NCI-H1092 treated with DMSO at 0.1 percent for 48 hours (cell line): ENCODE results near the gene SOX6.

Experiments
- DNase-seq: peaks from one replicate; lab custom pipeline; 2025; lab: John Stamatoyannopoulos, UW

Gene SOX6

DNA sequence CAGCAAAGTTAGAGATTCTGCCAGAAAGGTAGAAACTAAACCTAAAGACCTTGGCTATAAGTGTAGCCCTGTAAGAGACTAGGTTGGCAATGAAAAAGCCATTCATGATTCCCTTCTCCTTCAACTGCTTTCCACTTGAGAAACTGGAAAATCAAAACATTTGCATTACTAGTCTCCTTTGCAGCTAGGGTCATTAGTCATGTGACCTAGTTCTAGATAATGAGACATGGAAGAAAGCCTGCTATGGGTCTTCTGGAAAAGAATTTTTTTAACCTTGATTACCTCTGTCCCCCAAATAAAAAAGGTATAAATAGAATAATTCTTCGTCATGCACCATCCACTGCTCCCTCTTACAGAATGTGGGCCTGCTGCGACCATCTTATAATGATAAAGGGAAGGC lies 80.1 kb downstream of the SOX6 start:
- no peak for DNase-seq

DNA sequence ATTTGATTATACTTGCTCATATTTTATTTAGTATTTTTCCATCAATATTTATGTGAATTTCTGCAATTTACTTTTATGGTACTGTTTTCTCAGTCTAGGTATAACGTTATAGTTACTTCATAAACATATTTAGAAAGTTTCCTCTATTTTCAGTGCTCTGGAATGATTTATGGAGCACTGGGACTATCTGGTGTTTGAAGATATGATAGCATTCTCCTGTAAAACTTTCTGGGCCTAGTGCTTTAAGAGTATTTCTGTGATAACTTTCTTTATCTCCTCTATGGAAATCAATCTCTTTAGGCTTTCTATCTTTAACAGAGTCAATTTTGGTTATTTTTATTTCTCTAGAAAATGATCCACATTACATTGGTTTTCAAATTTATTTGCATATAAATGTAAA lies 85.1 kb downstream of the SOX6 start:
- no peak for DNase-seq

DNA sequence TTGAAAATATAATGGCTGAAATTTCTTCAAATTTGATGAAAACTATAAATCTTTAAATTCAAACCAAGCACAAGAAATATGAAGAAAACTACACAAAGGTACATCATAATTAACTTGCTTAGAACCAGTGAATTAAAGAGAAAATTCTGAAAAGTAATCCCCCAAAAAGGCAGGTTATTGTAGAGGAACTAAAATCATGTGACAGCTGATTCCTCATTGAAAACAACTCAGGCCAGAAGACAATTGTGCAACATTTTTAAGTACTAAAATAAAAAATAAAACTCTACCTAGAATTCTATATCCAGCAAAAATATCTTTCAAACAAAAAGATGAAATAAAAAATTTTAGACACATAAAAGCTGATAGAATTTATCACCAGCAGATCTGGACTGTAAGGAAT lies 90.3 kb downstream of the SOX6 start:
- DNase-seq = no peak

DNA sequence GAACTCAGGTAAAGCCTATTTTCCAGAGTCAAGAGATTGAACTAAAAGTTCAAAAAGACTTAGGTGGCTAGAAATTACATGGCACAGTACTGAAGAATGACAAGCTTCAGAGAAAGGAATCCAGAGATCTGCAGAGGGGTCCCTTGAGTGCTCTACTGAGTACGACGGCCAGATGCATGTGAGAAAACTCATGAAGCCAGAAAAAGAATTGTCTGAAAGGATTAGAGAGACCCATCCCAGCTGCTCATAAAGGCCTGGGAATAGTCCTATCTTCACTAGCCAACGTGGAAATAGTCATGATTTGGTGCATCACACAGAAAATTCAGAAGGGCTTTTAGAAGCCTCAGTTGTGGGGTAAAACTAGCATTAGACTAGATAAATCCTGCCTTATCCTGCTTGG lies 91.3 kb downstream of the SOX6 start:
- DNase-seq = no peak

DNA sequence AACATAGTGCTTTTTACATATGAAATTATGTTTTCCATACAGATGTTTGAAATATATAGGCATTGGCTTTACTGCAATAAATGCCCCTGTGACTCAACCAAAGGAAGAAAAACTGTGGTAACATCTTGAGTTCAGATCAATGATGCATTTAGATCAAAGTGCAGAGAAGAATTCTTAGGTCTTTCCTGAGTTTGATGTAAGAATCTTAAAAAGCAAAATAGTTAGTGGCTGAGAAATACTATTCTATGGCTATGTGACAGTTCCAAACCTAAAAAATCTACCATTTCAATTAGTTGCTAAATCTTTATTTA lies 93.7 kb downstream of the SOX6 start:
- DNase-seq = no peak

DNA sequence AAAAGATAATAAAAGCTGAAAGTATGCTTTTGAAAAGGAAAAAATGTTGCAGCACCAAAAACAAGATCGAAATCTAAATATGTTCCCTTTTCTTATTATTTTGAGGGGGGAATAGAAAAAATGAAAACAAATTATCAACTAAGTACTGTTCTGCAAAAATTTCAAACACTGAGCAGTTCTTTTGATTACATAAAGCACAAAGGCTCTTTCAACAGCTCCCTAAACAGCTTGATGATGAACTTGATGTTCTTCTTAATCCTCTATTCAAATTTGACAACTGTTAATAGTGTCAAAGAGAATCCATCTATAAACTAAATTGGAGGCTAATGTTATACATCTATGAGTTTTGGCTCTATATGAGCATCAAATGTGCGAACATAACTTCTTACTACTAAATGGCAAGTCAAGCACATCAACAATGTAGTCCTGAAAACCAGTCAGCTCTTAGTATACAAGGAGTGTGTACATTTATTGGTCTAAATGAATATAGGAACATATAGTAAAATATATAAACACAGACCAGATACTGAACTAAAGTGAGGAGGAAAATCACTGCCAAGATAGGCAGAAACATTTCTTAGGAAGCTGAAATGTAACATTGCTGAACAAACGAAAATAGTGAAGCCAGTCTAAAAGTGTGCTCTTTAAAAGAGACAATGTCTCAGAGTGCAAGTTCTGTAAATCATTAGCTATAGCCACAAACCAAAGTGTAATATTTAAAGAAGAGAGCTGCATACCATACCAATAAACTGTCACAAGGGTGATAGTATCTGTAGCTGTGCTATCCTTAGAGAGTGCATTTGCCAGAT lies 94.3 kb downstream of the SOX6 start:
- DNase-seq = no peak

DNA sequence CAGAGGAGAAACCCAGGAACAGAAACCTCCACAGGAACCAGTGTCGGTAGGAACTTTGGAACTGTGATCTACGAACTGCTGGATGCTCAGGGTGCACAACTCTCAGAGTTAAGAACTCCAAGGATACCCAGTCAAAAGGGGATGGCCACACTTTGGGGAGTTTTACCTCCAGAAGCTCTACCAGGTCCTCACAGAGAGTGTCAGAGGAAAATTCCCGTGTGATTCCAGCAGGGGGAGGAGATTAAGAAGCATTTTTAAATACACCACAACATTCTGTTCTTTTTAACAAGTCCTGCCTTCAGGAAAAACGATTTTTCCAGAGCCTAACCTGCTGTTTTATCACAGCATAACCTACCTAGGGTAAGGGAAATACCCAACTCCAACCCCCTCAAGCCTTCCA lies 104.0 kb downstream of the SOX6 start:
- no peak for DNase-seq

DNA sequence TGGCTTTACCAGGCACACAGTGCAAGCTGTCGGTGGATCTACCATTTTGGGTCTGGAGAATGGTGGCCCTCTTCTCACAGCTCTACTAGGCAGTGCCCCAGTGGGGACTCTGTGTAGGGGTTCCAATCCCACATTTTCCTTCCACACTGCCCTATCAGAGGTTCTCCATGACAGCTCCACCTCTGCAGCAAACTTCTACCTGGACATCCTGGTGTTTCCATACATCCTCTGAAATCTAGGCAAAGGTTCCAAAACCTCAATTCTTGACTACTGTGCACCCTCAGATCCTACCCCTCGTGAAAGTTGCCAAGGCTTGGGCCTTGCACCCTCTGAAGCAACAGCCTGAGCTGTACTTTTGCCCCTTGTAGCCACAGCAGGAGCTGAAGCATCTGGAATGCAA lies 108.1 kb downstream of the SOX6 start:
- no peak for DNase-seq

DNA sequence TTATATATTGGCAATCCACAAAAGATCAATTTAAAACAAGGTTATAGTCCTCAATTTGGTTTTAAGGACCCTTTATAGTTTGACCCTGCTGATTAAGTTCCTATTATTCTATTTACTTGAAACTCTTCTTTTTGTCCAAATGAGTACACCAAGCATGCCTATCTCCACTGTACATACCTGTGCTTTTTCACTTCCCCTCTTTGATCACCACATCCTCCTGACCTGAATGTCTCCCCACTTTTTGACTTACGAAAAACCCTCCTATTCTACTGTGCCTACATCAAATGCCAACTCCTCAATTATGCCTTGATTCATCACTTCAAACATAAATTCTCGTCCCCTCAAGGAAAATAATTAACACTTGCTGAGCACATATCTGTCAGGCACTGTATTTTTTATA lies 113.5 kb downstream of the SOX6 start:
- DNase-seq = no peak

DNA sequence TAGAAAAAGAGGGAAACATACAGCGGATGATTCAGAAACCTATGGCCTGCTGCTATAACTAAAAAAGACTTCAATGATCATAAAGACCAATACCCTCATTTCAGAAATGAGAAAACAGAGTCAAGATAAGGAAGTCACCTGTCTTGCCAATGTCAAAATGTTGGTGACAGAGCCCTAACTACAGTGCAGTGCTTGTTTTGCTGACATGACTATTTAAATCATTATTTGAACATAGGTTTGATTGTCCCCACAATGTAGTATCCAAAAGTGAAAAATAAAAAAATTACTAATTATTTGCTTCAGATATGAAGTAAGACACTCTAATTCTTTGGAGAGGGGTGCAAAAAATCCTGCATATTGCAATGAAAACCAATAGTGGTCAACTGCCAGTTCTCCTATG lies 115.7 kb downstream of the SOX6 start:
- no peak for DNase-seq

DNA sequence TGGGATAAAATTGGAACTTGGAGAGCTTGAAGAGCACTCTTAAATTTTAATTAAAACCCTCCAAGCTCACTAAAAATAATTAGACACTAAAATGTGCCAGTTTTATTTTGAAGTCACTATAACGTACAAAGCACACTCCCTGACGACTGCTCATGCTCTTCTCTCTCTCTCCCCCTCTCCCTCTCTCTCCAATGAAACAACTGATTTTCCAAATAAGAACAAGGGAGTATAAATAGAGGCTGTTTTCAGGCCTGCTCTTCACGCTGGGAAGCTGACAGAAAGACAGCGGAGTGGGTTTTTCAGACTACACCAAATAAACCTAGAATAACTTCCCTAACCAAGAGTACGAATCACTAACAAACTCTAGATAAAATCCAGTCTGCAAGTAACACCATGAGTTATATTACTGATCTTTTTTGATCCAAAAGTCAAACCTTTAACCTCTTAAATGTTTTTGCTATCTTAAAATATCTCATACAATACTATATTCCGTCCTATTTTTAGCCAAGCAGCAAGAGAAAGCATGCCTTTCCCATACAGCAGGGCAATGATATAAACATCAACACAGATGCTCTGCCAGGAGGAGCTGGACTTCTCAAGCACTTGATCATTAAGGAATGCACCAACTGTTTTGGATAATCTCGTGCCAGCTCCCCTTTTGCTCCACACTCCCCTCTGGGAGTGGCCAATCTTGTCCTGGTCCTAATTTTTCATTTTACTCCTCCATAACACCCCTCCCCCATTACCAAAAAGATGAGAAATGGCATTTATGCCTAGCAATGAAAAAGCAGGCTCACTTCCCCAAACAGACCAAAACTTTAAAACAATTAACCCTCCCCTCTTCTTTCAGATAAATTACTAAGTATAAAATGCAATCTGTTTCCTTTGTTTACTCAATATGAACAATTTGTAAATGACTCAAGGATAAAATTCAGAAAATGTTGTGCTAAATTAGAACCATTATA lies 116.9 kb downstream of the SOX6 start:
- no peak for DNase-seq

DNA sequence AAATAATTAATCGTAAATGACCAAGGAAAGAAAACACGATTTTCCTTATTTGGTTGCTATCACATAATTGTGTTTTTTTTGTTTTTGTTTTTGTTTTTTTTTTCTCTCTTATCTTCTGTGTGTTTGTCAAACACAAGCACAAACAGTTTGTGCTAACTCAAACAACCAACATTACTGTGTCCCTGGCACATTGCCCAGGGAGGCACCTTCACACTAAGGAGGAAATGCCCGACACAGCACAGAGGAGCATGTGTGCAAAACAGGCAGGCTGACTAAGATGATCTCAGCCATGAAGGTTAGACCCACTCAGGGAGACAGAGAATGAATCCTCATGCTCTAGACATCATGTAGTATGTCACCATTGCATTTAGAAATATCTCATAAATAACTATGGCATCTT lies 130.1 kb downstream of the SOX6 start:
- DNase-seq = no peak

DNA sequence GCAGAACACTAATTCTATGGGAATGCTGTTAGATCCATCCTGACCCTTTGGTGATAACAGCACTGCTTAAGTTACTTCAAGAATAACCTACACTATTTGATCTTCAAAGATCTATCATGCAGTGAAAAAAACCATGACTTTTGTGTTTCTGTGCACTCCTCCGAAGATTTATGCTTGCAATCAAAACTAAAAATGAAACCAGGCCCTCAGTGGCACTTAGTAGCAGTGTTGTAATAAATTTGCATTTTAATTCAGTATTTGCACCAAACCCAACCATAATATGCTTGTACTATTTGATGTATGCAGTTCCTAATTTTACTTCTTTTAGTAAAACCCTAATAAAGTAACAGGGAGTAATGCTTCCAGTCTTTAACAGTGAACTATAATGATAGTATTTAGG lies 130.7 kb downstream of the SOX6 start:
- DNase-seq = no peak

DNA sequence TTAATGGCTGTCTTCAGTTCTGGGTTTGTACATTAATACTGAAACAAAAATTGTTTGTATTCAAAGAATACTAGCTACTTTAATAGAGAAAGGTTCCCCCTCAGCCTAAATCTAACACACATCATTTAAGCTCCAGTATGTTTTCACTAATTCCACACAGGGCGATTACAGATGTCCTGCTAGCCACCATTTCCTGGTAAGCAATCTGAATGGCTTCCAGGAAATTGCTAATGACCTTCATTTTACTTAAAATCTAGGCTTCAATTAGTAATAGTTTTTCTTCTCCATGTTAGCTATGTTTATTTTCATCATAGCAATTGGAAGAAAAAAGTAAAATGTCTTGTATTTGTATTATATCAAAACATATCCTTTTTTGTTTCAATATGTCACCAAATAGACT lies 132.8 kb downstream of the SOX6 start:
- no peak for DNase-seq

DNA sequence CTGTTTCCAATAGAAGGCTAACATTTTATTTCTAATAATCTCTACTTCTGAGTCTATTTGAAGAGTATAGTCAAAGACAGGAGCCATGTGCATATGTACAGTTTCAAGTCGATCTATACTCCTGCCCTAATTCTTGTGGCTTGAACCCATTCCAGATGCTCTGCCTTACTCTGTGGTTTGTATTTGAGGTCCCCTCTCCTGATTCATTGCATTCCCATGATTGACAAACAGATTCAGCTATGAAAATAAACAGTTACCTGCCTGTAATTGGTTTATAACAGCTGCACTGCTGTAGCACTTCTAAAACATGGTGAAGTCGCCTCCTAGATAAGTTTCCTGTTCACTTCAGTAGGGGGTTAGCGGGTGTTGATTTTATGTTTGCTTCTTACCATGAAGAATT lies 138.7 kb downstream of the SOX6 start:
- DNase-seq = no peak

DNA sequence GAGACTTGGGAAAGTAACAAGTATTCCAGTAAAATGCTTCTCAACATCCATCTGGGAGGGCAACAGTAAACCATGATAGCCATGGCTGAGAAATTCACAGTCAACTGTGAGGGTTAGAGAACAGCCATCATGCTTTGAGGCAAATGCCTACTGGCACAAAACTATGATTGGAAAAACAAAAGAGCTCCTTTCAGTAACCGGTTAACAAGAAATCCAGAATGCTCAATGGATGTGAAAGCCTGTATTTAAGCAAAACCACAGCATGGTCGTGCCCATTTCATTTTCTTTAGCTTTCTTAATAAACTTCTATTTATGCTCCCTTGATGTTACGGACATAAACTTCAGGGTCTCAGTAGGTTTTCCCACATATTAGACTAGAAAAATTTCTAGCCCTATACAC lies 139.5 kb downstream of the SOX6 start:
- DNase-seq = no peak

DNA sequence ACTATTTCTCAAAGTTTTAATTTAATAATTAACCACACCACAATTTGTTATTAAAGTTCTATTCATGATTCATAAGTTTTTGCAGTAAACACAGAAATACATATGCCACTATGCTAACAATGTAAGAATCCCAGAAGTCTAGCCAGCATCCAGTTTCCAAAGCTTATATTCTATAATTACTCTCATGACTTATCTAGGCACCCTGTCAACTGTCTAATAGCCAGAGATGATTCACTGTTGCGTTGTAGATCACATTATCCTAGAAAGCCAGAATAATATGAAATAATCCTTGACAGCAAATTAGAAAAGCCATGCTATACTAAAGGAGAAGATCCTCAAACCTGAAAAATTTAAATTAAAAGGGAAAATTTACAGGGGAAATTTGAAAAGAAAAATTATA lies 141.0 kb downstream of the SOX6 start:
- no peak for DNase-seq

DNA sequence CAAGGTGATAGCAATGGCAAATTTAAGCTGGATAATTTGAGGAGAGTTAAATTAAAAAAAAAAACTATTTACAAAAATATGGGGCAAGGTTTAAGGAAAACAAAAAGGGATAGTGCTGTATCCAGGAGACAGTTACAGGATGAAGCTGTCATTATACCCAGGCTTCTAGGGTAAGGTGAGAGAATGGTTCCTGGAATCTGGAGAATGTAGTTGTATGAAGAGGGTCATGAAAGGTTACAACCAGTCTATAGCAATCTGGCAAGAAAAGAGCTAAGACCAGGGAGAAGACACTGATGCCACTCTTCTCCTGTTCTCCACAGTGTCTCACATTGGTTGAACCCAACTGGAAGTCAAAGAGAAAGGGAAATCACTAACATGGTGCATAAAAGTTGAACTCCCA lies 144.9 kb downstream of the SOX6 start:
- no peak for DNase-seq

DNA sequence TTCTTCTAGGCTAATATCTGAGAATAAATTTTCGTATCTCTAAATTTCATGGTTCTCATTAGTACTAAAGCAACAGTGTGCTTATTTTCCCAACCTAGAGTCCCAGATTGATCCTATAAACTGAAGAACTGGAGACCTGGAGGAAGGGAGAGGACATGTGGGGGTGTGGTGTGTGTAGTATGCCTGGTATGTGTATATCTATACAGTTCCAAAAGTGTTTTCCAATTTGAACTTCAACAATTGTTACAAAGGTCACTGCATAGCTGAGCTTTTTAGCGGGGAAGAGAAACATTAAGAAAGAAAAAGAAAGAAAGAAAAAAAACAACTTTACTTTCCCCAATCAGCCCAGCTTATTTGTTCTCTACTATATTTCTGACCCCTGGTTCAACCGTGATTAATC lies 152.1 kb downstream of the SOX6 start:
- no peak for DNase-seq

DNA sequence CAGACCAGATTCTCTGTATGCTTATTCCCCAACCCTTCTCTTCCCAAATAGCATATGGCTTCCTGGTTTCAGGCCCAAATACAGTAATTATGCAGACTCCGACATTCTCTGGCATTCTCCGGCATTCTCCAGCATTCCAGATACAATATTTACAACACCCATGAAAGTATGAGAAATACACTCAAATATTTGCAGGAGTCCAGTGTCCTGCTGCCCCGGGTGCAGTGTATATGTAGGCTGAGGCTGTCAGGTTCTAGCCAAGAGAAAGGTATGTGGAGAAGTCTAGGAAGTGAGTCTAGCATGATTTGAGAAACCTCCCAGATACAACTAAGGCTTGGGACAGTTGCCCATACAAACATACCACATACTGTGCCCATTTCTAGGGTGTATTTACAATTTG lies 160.7 kb downstream of the SOX6 start:
- DNase-seq = no peak

DNA sequence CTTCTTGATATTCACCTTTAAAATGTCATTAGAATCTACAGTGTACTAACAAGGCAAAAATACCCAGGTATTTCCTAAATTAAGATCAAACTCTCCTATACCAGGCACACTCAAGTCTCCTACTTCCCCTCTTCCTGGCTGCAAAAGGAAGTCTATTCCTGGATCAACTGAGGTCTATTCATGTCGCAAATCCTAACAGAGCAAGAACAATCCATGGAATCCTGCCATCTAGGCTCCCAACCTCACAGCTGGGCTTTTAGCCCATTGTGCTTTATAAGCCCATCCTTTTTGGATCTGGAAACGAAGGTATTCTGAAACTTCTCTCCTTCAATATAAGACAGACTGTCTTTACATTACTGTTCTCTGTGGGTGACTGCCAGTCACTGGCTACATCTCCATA lies 161.8 kb downstream of the SOX6 start:
- DNase-seq = no peak

DNA sequence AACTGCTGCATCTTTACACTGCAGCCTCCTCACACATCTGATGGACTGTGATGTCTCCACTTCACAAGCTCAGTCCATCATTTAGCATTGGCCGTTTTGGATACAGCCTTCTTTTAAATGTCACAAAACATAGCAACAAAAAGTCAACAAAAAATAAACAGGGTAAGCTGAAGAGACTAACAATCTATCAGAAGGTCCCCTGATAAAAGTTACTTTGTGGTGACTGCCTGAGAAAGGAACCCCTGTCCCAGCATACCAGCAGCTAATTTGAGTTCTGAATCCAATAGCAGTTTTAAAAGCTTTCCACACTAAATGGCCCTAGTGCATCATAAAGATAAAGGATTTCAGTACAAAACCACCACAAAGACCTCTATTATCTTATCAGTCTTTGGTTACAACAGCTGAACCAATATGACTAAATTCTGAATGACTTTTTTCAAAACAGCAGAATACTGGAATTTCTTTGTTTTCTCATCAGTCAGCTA lies 162.4 kb downstream of the SOX6 start:
- no peak for DNase-seq

DNA sequence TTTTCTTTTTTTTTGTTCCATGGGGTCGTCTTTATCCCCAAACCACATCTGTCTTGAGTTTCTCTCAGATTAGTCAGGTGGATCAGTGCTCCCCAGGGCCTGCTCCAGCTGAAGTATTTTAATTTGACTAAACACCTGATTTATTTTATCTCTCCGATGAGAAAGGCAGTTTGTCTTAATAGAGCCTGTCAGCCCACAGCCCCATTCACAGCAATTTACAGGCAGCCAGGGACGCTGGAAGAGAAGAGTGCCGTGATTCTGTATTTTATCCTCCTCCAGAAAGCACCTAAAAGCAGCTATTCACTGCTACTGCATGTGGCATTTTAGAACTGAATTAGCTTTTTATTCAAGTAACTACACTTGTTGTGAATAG lies 164.5 kb downstream of the SOX6 start:
- peak; percentile 72 for DNase-seq
